Activated CD8-positive, alpha-beta T cell treated with anti-CD3 and anti-CD28 coated beads for 36 hours (primary cell): ENCODE results near the gene SOD1. TPM values are rescaled to one million over a fixed set of nuclear protein-coding genes. Genes with fewer than 3 reads are reported as not detected.

Experiments
- ATAC-seq: fragments of 200-7000 bp; cut with Tn5 transposase; one replicate; pipeline ENCODE4 v1.10.0; 2021; ENCODE audit warnings: mild to moderate bottlenecking, moderate library complexity
- CTCF ChIA-PET: fragments of 350-600 bp; sonication (Branson Sonifier 250); formaldehyde crosslinking; loops from one replicate; lab custom pipeline; 2021; ENCODE audit warnings: antibody characterized with exemption; lab: Charles Lee
- POLR2A ChIA-PET: fragments of 350-600 bp; sonication (Branson Sonifier 250); formaldehyde crosslinking; loops from one replicate; lab custom pipeline; 2021; ENCODE audit warnings: antibody characterized with exemption; lab: Charles Lee
- DNase-seq: peaks from one replicate; pipeline ENCODE4 v3.0.0-alpha.2; 2020
- H3K27ac Mint-ChIP-seq: one replicate; pipeline ENCODE4 v1.8.0; 2021; ENCODE audit warnings: mild to moderate bottlenecking, mixed read lengths
- H3K27me3 Mint-ChIP-seq: one replicate; pipeline ENCODE4 v1.8.0; 2021; ENCODE audit warnings: mixed read lengths
- H3K36me3 Mint-ChIP-seq: one replicate; pipeline ENCODE4 v1.8.0; 2021; ENCODE audit warnings: low read depth, mixed read lengths
- H3K4me1 Mint-ChIP-seq: one replicate; pipeline ENCODE4 v1.8.0; 2021; ENCODE audit warnings: low read depth, mixed read lengths
- H3K4me3 Mint-ChIP-seq: one replicate; pipeline ENCODE4 v1.8.0; 2021; ENCODE audit warnings: mild to moderate bottlenecking, moderate library complexity, mixed read lengths
- H3K9me3 Mint-ChIP-seq: one replicate; pipeline ENCODE4 v1.8.0; 2021; ENCODE audit warnings: mixed read lengths
- intact Hi-C: fragments of 100-400 bp; cut with micrococcal nuclease; formaldehyde crosslinking; loops from one replicate; pipeline ENCODE4 v1.10.0; 2022
- total RNA-seq, 2 experiments: library from RNA; stranded (reverse); gene quantifications; one replicate each; pipeline ENCODE4 v1.2.3, GENCODE V29; 2021
- TF ChIP-seq, protein P1 (sequence below): fragments of 200-600 bp; IDR thresholded peaks from one replicate; pipeline ENCODE4 v1.8.0; 2022; ENCODE audit warnings: antibody characterized with exemption, mild to moderate bottlenecking

SOD1 gene
- total RNA-seq, 2 experiments from 2014 or later: 277 to 286 TPM

DNA sequence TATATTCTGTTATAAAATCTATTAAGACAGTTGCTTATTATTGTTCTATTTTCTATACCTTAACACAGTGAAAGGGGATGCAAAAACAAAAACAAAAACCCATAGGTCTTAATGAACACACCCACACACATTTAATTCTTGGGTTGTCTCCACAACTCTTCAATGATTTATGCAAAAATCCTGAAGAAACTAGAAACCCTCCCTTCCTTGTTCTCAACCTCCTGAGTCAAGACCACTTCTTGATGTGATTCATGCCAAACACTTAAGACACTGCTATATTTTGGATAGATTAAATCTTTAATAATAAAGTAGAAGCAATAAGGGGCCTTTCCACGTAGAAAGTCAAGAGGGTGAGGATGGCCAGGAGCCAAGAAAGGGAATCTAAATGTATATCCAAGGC, 49.0 kb downstream of the SOD1 start:
- ChIA-PET CTCF (no interaction called here), POLR2A (interaction anchor here (0.9 to 1.0 kb wide), 2 partner anchors 9 to 34 kb away, joined by 3 read pairs; no protein-coding TSS in a partner anchor)
- DNase-seq: no peak
- Mint-ChIP-seq H3K4me3 (no peak overlapping the region), H3K4me1 (peaks cover 58% of the 10 kb centered on the region), H3K36me3 (peaks cover 12% of the 10 kb centered on the region), H3K27me3 (no peaks in the 10 kb centered on the region), H3K27ac (no peak overlapping the region), H3K9me3 (no peaks in the 10 kb centered on the region)
- intact Hi-C loops: no loop called here
- TF ChIP-seq, protein P1, sequence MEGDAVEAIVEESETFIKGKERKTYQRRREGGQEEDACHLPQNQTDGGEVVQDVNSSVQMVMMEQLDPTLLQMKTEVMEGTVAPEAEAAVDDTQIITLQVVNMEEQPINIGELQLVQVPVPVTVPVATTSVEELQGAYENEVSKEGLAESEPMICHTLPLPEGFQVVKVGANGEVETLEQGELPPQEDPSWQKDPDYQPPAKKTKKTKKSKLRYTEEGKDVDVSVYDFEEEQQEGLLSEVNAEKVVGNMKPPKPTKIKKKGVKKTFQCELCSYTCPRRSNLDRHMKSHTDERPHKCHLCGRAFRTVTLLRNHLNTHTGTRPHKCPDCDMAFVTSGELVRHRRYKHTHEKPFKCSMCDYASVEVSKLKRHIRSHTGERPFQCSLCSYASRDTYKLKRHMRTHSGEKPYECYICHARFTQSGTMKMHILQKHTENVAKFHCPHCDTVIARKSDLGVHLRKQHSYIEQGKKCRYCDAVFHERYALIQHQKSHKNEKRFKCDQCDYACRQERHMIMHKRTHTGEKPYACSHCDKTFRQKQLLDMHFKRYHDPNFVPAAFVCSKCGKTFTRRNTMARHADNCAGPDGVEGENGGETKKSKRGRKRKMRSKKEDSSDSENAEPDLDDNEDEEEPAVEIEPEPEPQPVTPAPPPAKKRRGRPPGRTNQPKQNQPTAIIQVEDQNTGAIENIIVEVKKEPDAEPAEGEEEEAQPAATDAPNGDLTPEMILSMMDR: no peak
- no peak for ATAC-seq

DNA sequence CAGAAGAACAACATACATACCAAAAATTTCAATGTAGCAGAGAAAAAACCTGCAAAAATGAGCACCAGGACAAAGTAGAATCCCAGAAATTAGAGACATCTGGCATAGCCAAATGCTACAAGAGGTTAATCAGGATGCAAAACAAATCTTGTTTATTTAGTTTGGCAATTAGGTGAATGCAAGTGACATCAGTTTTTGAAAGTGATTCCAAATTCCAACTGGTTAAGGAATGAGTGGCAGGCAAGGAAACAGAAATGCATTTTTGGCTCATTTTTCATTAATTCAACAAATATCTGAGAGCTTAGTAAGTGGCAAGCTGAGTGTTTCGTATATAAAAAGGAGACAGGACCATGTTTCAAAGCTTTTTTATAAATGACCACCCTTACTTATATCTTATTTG, 51.1 kb downstream of the SOD1 start:
- DNase-seq (no peak), ATAC-seq (no peak)
- Mint-ChIP-seq H3K4me3 (no peak overlapping the region), H3K4me1 (peaks cover 73% of the 10 kb centered on the region), H3K27ac (no peak overlapping the region), H3K27me3 (no peaks in the 10 kb centered on the region), H3K36me3 (peaks cover 4% of the 10 kb centered on the region), H3K9me3 (no peaks in the 10 kb centered on the region)
- TF ChIP-seq, protein P1: no peak
- POLR2A ChIA-PET: no interaction called here
- CTCF ChIA-PET: no interaction called here
- intact Hi-C loops: no loop called here

DNA sequence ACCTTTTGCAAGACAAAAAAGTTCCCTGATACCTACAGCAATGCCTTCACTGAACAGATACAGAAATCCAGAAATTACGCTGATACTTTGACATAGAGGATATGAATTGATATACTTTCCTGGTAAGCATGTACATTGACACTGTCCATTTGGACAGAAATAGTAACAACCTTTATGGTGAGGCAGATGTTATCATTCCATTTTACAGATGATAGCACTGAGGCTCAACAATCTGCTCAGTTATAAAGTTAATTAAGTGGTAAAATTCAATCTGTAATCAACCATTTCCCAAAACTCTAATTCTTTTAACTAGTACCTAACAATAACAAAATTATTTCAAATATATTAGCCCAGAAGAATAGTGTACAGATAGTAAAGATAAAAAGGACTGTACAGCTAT, 51.8 kb downstream of the SOD1 start:
- H3K4me3 Mint-ChIP-seq: no peak overlapping the region
- no peaks in the 10 kb centered on the region for H3K27me3 Mint-ChIP-seq
- DNase-seq (no peak), ATAC-seq (no peak)
- TF ChIP-seq, protein P1: no peak
- H3K9me3 Mint-ChIP-seq: no peaks in the 10 kb centered on the region
- intact Hi-C loops: no loop called here
- ChIA-PET POLR2A (no interaction called here), CTCF (no interaction called here)
- peaks cover 2% of the 10 kb centered on the region for H3K36me3 Mint-ChIP-seq
- peaks cover 79% of the 10 kb centered on the region for H3K4me1 Mint-ChIP-seq
- no peak overlapping the region for H3K27ac Mint-ChIP-seq

DNA sequence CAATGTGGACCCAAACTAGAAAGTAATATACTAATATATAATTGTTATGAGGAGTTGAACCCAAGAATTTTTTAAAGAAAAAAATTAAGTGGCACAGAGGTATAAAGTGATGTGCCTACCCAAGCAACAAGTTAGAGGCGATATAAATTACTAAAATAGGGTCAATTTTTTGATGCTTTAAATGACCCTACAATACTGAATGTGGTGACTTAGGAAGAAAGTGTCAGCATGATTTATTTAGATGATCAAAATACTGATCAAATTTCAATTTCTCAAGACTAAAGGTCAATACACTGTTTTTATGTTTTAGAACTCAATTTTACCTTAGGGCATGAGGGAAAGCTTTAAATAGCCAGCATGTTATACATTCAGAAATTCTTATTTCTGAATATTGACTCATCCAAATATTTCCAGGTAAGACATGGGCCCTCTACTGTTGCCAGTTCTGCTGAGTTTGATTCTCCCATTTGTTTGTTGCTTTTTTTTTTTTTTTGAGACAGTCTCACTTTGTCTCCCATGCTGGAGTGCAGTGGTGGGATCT, 52.3 kb downstream of the SOD1 start:
- H3K9me3 Mint-ChIP-seq: no peaks in the 10 kb centered on the region
- POLR2A ChIA-PET: no interaction called here
- no peak overlapping the region for H3K27ac Mint-ChIP-seq
- DNase-seq: no peak
- CTCF ChIA-PET: no interaction called here
- peaks cover 79% of the 10 kb centered on the region for H3K4me1 Mint-ChIP-seq
- H3K27me3 Mint-ChIP-seq: no peaks in the 10 kb centered on the region
- H3K36me3 Mint-ChIP-seq: peaks cover 2% of the 10 kb centered on the region
- ATAC-seq: no peak
- TF ChIP-seq, protein P1: no peak
- intact Hi-C loops: no loop called here
- H3K4me3 Mint-ChIP-seq: no peak overlapping the region

DNA sequence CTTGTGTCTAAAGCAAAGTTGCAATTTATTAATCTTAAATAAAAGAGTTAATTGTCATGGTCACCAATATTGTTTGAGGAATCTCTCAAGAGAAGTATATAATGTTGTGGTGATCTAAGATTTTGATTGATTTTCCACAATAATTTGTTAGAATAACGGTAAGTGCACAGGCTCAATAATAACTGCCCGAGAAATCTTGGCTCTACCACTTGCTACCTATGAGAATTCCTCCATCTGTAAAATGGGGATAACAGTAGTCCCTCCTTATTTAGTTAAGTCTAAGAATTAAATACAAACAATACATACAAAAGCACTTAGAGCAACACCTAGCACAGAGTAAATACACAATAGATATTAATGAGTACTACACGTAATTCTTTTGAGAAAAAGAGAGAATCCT, 53.6 kb downstream of the SOD1 start:
- TF ChIP-seq, protein P1: no peak
- intact Hi-C loops: no loop called here
- ATAC-seq (no peak), DNase-seq (no peak)
- Mint-ChIP-seq H3K4me1 (peaks cover 78% of the 10 kb centered on the region), H3K27me3 (no peaks in the 10 kb centered on the region), H3K4me3 (no peak overlapping the region), H3K36me3 (peaks cover 2% of the 10 kb centered on the region), H3K9me3 (no peaks in the 10 kb centered on the region), H3K27ac (no peak overlapping the region)
- ChIA-PET CTCF (no interaction called here), POLR2A (no interaction called here)
